GM18526 (cell line): Measurements from ENCODE around the gene CELF4.

Experiments used
- POLR2A ChIP-seq: IDR thresholded peaks from 3 replicates; pipeline ENCODE4 v1.6.1; 2011; ENCODE audit not compliant: insufficient read length; ENCODE audit errors: extremely low read depth

Gene CELF4

GRCh38 chr18:37225279-37225678 lies 340.3 kb downstream of the CELF4 start:
- TF ChIP-seq POLR2A, result no peak

GRCh38 chr18:37222999-37223378 lies 342.6 kb downstream of the CELF4 start:
- no peak for TF ChIP-seq POLR2A

- no peak for TF ChIP-seq POLR2A
Observed at GRCh38 chr18:37222354-37222998, 343.1 kb downstream of the CELF4 start.

GRCh38 chr18:37219257-37219656 lies 346.3 kb downstream of the CELF4 start:
- no peak for TF ChIP-seq POLR2A

- no peak for TF ChIP-seq POLR2A
Observed at GRCh38 chr18:37218022-37218590, 347.5 kb downstream of the CELF4 start.

- no peak for TF ChIP-seq POLR2A
Observed at GRCh38 chr18:37210781-37211180, 354.8 kb downstream of the CELF4 start.

GRCh38 chr18:37207343-37207742 lies 358.3 kb downstream of the CELF4 start:
- TF ChIP-seq POLR2A, result no peak

GRCh38 chr18:37199741-37200140 lies 365.9 kb downstream of the CELF4 start:
- no peak for TF ChIP-seq POLR2A
